ENCODE measurements around the gene POLR3E. TPM values are rescaled to one million over a fixed set of nuclear protein-coding genes. Genes with fewer than 3 reads are reported as not detected.

POLR3E gene
- 54.6 and 81.0 TPM in 2 replicates for total RNA-seq (2014; rRNA removed; shearing (Covaris generic); ENCODE audit: low replicate concordance)

- Histone ChIP-seq H4K20me1 (ENCODE audit: insufficient read depth, low read depth, low read length) (peaks cover 33% of the 10 kb centered on the region), H3K36me3 (ENCODE audit: insufficient read depth, low read length) (peaks cover 9% of the 10 kb centered on the region; the same call in 1 of the 2 replicates), H3K9me3 (ENCODE audit: low read length) (no peaks in the 10 kb centered on the region), H2AFZ (ENCODE audit: low read length) (peak within 1 kb of the TSS; percentile 86), H3K4me2 (ENCODE audit: low read depth, low read length, poor library complexity, severe bottlenecking) (peak within 1 kb of the TSS; percentile 94), H3K9me2 (replicated peaks; ENCODE audit: insufficient read depth, low read length) (no peaks in the 10 kb centered on the region), H3K27me3 (ENCODE audit: low read length) (no peaks in the 10 kb centered on the region), H3K4me1 (ENCODE audit: low read length) (peaks cover 32% of the 10 kb centered on the region), H3K79me2 (ENCODE audit: low read length) (peaks cover 50% of the 10 kb centered on the region), H3K27ac (ENCODE audit: low read length) (peak within 1 kb of the TSS; percentile 74), H3K9ac (ENCODE audit: low read length) (peak within 1 kb of the TSS; percentile 96), H3K4me3 (ENCODE audit: low read length) (peak within 1 kb of the TSS; percentile 94)
- peak; percentile 99 for DNase-seq
Measured at GRCh38 chr16:22297114-22297870, at the start of gene POLR3E. TSS of gene POLR3E (plus strand) at chr16:22297409. CDS start at chr16:22302969, 5,560 bp downstream.

GRCh38 chr16:22250522-22250921 is 46.7 kb upstream of the POLR3E start:
- no peak overlapping the region for H3K27ac ChIP-seq (ENCODE audit: low read length)
- no peak overlapping the region for H3K4me3 ChIP-seq (ENCODE audit: low read length)
- no peaks in the 10 kb centered on the region for H3K27me3 ChIP-seq (ENCODE audit: low read length)
- no peak for DNase-seq
- H3K9ac ChIP-seq (ENCODE audit: low read length) = no peak overlapping the region
- no peak overlapping the region for H3K4me2 ChIP-seq (ENCODE audit: low read depth, low read length, poor library complexity, severe bottlenecking)
- H3K4me1 ChIP-seq (ENCODE audit: low read length) = no peaks in the 10 kb centered on the region
- no peaks in the 10 kb centered on the region for H3K9me2 ChIP-seq (replicated peaks; ENCODE audit: insufficient read depth, low read length)
- no peaks in the 10 kb centered on the region for H4K20me1 ChIP-seq (ENCODE audit: insufficient read depth, low read depth, low read length)
- H3K79me2 ChIP-seq (ENCODE audit: low read length) = 0 out of 2 replicates have a peak, but pooled peaks cover 3% of the 10 kb centered on the region
- H2AFZ ChIP-seq (ENCODE audit: low read length) = no peak overlapping the region
- H3K36me3 ChIP-seq (ENCODE audit: insufficient read depth, low read length) = peaks cover 36% of the 10 kb centered on the region
- H3K9me3 ChIP-seq (ENCODE audit: low read length) = peaks cover 6% of the 10 kb centered on the region

- Histone ChIP-seq H3K9ac (ENCODE audit: low read length) (no peak overlapping the region), H2AFZ (ENCODE audit: low read length) (no peak overlapping the region), H3K9me2 (replicated peaks; ENCODE audit: insufficient read depth, low read length) (no peaks in the 10 kb centered on the region), H3K4me3 (ENCODE audit: low read length) (no peak overlapping the region), H3K27me3 (ENCODE audit: low read length) (no peaks in the 10 kb centered on the region), H3K27ac (ENCODE audit: low read length) (no peak overlapping the region), H3K9me3 (ENCODE audit: low read length) (peaks cover 6% of the 10 kb centered on the region), H3K4me2 (ENCODE audit: low read depth, low read length, poor library complexity, severe bottlenecking) (no peak overlapping the region), H3K4me1 (ENCODE audit: low read length) (no peaks in the 10 kb centered on the region), H3K79me2 (ENCODE audit: low read length) (0 out of 2 replicates have a peak, but pooled peaks cover 3% of the 10 kb centered on the region), H4K20me1 (ENCODE audit: insufficient read depth, low read depth, low read length) (no peaks in the 10 kb centered on the region), H3K36me3 (ENCODE audit: insufficient read depth, low read length) (peaks cover 38% of the 10 kb centered on the region)
- DNase-seq = no peak
Measured at GRCh38 chr16:22252317-22252716, 44.9 kb upstream of the POLR3E start.

GRCh38 chr16:22253272-22253671 is 43.9 kb upstream of the POLR3E start:
- Histone ChIP-seq H3K4me3 (ENCODE audit: low read length) (no peak overlapping the region), H4K20me1 (ENCODE audit: insufficient read depth, low read depth, low read length) (no peaks in the 10 kb centered on the region), H3K36me3 (ENCODE audit: insufficient read depth, low read length) (peaks cover 44% of the 10 kb centered on the region), H3K4me2 (ENCODE audit: low read depth, low read length, poor library complexity, severe bottlenecking) (no peak overlapping the region), H3K79me2 (ENCODE audit: low read length) (no peaks in the 10 kb centered on the region), H3K4me1 (ENCODE audit: low read length) (no peaks in the 10 kb centered on the region), H3K9ac (ENCODE audit: low read length) (no peak overlapping the region), H2AFZ (ENCODE audit: low read length) (no peak overlapping the region), H3K9me3 (ENCODE audit: low read length) (peaks cover 6% of the 10 kb centered on the region), H3K27ac (ENCODE audit: low read length) (no peak overlapping the region), H3K27me3 (ENCODE audit: low read length) (no peaks in the 10 kb centered on the region), H3K9me2 (replicated peaks; ENCODE audit: insufficient read depth, low read length) (no peaks in the 10 kb centered on the region)
- no peak for DNase-seq

GRCh38 chr16:22255335-22255734 is 41.9 kb upstream of the POLR3E start:
- H3K4me3 ChIP-seq (ENCODE audit: low read length) = no peak overlapping the region
- H3K79me2 ChIP-seq (ENCODE audit: low read length) = no peaks in the 10 kb centered on the region
- H3K4me1 ChIP-seq (ENCODE audit: low read length) = no peaks in the 10 kb centered on the region
- H2AFZ ChIP-seq (ENCODE audit: low read length) = no peak overlapping the region
- no peaks in the 10 kb centered on the region for H3K27me3 ChIP-seq (ENCODE audit: low read length)
- H3K9me3 ChIP-seq (ENCODE audit: low read length) = peaks cover 6% of the 10 kb centered on the region
- H3K9ac ChIP-seq (ENCODE audit: low read length) = no peak overlapping the region
- H3K4me2 ChIP-seq (ENCODE audit: low read depth, low read length, poor library complexity, severe bottlenecking) = no peak overlapping the region
- DNase-seq = peak; percentile 46
- H4K20me1 ChIP-seq (ENCODE audit: insufficient read depth, low read depth, low read length) = no peaks in the 10 kb centered on the region
- peaks cover 60% of the 10 kb centered on the region for H3K36me3 ChIP-seq (ENCODE audit: insufficient read depth, low read length)
- H3K9me2 ChIP-seq (replicated peaks; ENCODE audit: insufficient read depth, low read length) = no peaks in the 10 kb centered on the region
- H3K27ac ChIP-seq (ENCODE audit: low read length) = no peak overlapping the region

GRCh38 chr16:22257440-22257839 is 39.8 kb upstream of the POLR3E start:
- no peak overlapping the region for H3K4me2 ChIP-seq (ENCODE audit: low read depth, low read length, poor library complexity, severe bottlenecking)
- no peaks in the 10 kb centered on the region for H3K27me3 ChIP-seq (ENCODE audit: low read length)
- no peaks in the 10 kb centered on the region for H3K79me2 ChIP-seq (ENCODE audit: low read length)
- peaks cover 6% of the 10 kb centered on the region for H3K9me3 ChIP-seq (ENCODE audit: low read length)
- no peak for DNase-seq
- H3K4me1 ChIP-seq (ENCODE audit: low read length) = no peaks in the 10 kb centered on the region
- H2AFZ ChIP-seq (ENCODE audit: low read length) = no peak overlapping the region
- peaks cover 57% of the 10 kb centered on the region for H3K36me3 ChIP-seq (ENCODE audit: insufficient read depth, low read length)
- no peak overlapping the region for H3K27ac ChIP-seq (ENCODE audit: low read length)
- H3K9me2 ChIP-seq (replicated peaks; ENCODE audit: insufficient read depth, low read length) = no peaks in the 10 kb centered on the region
- H3K9ac ChIP-seq (ENCODE audit: low read length) = no peak overlapping the region
- H4K20me1 ChIP-seq (ENCODE audit: insufficient read depth, low read depth, low read length) = no peaks in the 10 kb centered on the region
- H3K4me3 ChIP-seq (ENCODE audit: low read length) = no peak overlapping the region

GRCh38 chr16:22260490-22260889 is 36.7 kb upstream of the POLR3E start:
- DNase-seq = no peak
- Histone ChIP-seq H3K36me3 (ENCODE audit: insufficient read depth, low read length) (peaks cover 32% of the 10 kb centered on the region), H3K9ac (ENCODE audit: low read length) (no peak overlapping the region), H3K4me2 (ENCODE audit: low read depth, low read length, poor library complexity, severe bottlenecking) (no peak overlapping the region), H3K9me2 (replicated peaks; ENCODE audit: insufficient read depth, low read length) (no peaks in the 10 kb centered on the region), H3K4me1 (ENCODE audit: low read length) (no peaks in the 10 kb centered on the region), H3K9me3 (ENCODE audit: low read length) (no peaks in the 10 kb centered on the region; the same call in 1 of the 2 replicates), H3K27me3 (ENCODE audit: low read length) (no peaks in the 10 kb centered on the region), H3K4me3 (ENCODE audit: low read length) (no peak overlapping the region), H2AFZ (ENCODE audit: low read length) (no peak overlapping the region), H3K79me2 (ENCODE audit: low read length) (no peaks in the 10 kb centered on the region), H3K27ac (ENCODE audit: low read length) (no peak overlapping the region), H4K20me1 (ENCODE audit: insufficient read depth, low read depth, low read length) (no peaks in the 10 kb centered on the region)

- no peak overlapping the region for H3K4me3 ChIP-seq (ENCODE audit: low read length)
- no peaks in the 10 kb centered on the region for H3K27me3 ChIP-seq (ENCODE audit: low read length)
- no peaks in the 10 kb centered on the region for H4K20me1 ChIP-seq (ENCODE audit: insufficient read depth, low read depth, low read length)
- no peaks in the 10 kb centered on the region for H3K9me3 ChIP-seq (ENCODE audit: low read length)
- no peak for DNase-seq
- no peak overlapping the region for H2AFZ ChIP-seq (ENCODE audit: low read length)
- no peak overlapping the region for H3K4me2 ChIP-seq (ENCODE audit: low read depth, low read length, poor library complexity, severe bottlenecking)
- no peak overlapping the region for H3K9ac ChIP-seq (ENCODE audit: low read length)
- H3K79me2 ChIP-seq (ENCODE audit: low read length) = no peaks in the 10 kb centered on the region
- no peak overlapping the region for H3K27ac ChIP-seq (ENCODE audit: low read length)
- no peaks in the 10 kb centered on the region for H3K4me1 ChIP-seq (ENCODE audit: low read length)
- H3K36me3 ChIP-seq (ENCODE audit: insufficient read depth, low read length) = peaks cover 31% of the 10 kb centered on the region
- H3K9me2 ChIP-seq (replicated peaks; ENCODE audit: insufficient read depth, low read length) = no peaks in the 10 kb centered on the region
Measured at GRCh38 chr16:22262460-22262859, 34.7 kb upstream of the POLR3E start.

All from Karpas-422 (cell line).